Measurements from ENCODE around the gene ASIC4. TPM values are rescaled to one million over a fixed set of nuclear protein-coding genes. Genes with fewer than 3 reads are reported as not detected.

ASIC4 gene
- polyA plus RNA-seq, 1 experiment, result 0.09 TPM

DNA sequence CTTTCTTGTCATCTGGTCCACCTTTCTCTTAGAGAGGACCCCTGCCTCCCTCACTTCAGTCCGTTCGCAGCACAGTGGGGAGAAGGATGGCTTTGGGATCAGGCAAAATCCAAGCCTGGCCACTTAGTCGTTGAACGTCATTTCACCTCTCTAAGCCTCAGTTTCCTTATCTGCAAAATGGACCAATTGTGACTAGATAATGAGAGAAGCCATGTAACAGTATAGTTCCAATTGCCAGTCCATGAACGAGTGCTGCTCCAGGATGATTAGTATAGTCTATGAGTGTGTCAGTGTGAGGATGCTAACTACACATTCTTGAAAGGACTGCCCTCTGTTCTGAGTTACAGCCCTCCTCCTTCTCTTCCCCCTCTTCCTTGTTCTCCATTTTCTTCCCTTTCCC, 58.9 kb downstream of the ASIC4 start:
- peaks cover 9% of the 10 kb centered on the region for H3K27me3 ChIP-seq (ENCODE audit: control insufficient read depth, insufficient read depth, low read length)
- peaks cover 3% of the 10 kb centered on the region for H3K36me3 ChIP-seq (ENCODE audit: control insufficient read depth, insufficient read depth, low read length)
- POLR2A ChIA-PET, result no interaction called here
- H3K4me3 ChIP-seq (ENCODE audit: low read depth, low read length), result no peak overlapping the region
- CTCF ChIA-PET, result interaction anchor here (4.9 kb wide), 1 partner anchor 13 kb away, joined by 24 read pairs; no protein-coding TSS in a partner anchor
- TF ChIP-seq, protein P1, sequence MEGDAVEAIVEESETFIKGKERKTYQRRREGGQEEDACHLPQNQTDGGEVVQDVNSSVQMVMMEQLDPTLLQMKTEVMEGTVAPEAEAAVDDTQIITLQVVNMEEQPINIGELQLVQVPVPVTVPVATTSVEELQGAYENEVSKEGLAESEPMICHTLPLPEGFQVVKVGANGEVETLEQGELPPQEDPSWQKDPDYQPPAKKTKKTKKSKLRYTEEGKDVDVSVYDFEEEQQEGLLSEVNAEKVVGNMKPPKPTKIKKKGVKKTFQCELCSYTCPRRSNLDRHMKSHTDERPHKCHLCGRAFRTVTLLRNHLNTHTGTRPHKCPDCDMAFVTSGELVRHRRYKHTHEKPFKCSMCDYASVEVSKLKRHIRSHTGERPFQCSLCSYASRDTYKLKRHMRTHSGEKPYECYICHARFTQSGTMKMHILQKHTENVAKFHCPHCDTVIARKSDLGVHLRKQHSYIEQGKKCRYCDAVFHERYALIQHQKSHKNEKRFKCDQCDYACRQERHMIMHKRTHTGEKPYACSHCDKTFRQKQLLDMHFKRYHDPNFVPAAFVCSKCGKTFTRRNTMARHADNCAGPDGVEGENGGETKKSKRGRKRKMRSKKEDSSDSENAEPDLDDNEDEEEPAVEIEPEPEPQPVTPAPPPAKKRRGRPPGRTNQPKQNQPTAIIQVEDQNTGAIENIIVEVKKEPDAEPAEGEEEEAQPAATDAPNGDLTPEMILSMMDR (IDR thresholded peaks at IDR 0.05; ENCODE audit: insufficient read depth, low read depth, low read length), result no peak
- DNase-seq (ENCODE audit: low read depth), result no peak

DNA sequence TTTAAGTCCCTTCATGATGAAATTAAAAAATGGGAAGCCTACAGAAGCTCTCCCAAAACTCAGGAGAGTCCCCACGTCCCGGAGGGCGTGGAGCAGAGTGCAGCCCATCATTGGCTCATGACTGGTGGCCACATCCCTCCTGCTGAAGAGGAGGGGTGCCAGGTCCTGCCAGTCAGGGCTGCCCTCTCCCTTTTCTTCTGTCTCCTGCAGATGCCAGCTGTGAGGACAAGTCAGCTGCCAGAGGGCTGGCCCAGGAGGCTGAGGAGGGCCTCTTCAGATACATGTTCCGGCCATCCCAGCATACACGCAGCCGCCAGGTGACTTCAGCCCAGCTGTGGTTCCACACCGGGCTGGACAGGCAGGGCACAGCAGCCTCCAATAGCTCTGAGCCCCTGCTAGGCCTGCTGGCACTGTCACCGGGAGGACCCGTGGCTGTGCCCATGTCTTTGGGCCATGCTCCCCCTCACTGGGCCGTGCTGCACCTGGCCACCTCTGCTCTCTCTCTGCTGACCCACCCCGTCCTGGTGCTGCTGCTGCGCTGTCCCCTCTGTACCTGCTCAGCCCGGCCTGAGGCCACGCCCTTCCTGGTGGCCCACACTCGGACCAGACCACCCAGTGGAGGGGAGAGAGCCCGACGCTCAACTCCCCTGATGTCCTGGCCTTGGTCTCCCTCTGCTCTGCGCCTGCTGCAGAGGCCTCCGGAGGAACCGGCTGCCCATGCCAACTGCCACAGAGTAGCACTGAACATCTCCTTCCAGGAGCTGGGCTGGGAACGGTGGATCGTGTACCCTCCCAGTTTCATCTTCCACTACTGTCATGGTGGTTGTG, 60.4 kb downstream of the ASIC4 start:
- no peak overlapping the region for H3K4me3 ChIP-seq (ENCODE audit: low read depth, low read length)
- DNase-seq (ENCODE audit: low read depth), result no peak
- CTCF ChIA-PET, result interaction anchor here (1.3 to 4.9 kb wide), 2 partner anchors 14 to 23 kb away, joined by 4 to 24 read pairs; partner anchors contain the start of gene STK11IP
- H3K36me3 ChIP-seq (ENCODE audit: control insufficient read depth, insufficient read depth, low read length), result peaks cover 2% of the 10 kb centered on the region
- POLR2A ChIA-PET, result no interaction called here
- peaks cover 10% of the 10 kb centered on the region for H3K27me3 ChIP-seq (ENCODE audit: control insufficient read depth, insufficient read depth, low read length)
- TF ChIP-seq, protein P1 (IDR thresholded peaks at IDR 0.05; ENCODE audit: insufficient read depth, low read depth, low read length), result no peak

DNA sequence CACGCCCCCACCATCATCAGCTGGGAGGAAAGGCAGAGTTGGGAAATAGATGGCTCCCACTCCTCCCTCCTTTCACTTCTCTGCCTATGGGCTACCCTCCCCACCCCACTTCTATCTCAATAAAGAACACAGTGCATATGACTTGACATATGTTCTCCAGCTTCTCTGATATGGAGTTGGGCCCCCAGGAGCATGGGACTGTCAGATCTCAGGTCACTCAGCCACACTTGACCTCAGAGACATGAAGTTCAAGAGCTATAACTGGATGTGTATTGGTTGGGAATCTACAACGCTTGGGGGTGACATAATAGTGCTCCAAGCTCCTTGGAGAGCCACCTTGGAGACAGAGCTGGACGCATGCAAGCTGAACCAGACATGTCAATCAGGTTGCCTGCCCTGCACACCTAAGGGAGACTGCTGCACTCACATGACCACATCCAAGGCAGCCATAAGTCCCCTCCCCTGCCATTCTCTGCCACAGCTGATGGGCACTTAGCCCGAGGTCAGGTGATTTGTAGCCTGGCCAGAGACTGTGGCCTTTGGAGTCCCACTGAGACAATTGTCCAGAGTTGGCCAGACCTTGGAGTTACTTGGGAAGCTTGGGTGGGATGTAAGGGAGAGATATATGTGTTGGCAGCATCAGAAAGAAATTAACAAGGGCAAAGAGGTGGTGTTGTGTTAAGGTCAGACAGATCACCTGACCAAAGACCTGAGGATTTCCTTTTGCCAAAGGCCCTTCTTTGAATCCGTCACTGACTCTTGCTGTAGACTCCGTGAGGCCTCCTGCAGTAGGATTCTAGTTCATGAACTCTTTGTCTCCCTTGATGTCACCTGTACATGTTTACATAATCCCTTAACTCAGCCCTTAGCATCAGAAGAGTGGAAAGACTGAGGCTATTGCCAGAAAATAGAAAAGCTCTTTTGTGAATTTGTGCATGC, 61.6 kb downstream of the ASIC4 start:
- Histone ChIP-seq H3K4me3 (ENCODE audit: low read depth, low read length) (no peak overlapping the region), H3K36me3 (ENCODE audit: control insufficient read depth, insufficient read depth, low read length) (no peaks in the 10 kb centered on the region), H3K27me3 (ENCODE audit: control insufficient read depth, insufficient read depth, low read length) (peaks cover 10% of the 10 kb centered on the region)
- ChIA-PET CTCF (interaction anchor here (1.4 to 4.9 kb wide), 2 partner anchors 10 to 15 kb away, joined by 3 to 24 read pairs; no protein-coding TSS in a partner anchor), POLR2A (no interaction called here)
- DNase-seq (ENCODE audit: low read depth), result no peak
- TF ChIP-seq, protein P1 (IDR thresholded peaks at IDR 0.05; ENCODE audit: insufficient read depth, low read depth, low read length), result no peak

DNA sequence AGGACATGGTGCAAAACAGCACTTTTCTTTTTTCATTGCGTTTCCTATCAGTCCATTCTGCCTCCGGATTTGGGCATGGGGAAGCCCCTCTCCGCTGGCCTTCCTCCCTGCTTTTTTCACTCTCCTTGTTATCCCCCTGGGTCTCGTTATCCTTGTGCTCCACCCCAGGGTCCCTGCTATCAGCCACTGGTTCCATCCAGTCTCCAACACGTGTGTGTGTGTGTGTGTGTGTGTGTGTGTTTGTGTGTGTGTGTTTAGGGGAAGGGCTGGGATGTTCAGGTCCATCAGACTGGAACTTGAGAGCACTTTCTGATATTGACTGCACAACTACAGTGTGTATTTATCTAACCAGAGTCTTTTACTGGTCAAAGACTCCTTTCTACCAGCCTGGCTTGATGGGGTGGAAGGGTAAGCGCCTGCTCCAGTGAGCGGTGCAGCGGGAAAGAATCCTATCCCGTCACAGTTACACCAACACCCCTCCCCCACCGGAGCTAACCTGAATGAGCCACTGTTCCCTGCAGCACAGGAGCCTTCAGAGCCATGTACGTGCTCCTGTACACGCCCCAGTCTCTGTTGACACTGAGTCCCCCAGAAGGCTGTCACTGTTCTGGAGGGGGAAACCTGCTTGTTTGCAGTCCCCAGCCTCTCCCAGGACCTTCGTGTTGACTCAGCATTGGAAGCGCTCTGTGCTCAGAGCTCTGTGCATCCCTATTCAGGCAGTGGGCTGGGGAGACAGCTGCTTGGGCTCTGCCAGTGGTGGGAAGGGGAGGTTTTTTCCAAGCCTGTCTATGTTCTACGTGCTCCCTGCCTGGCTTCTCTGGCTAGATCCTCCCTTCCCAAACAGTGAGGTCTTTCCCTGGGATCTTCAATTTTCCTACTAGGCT, 62.5 kb downstream of the ASIC4 start:
- POLR2A ChIA-PET, result no interaction called here
- CTCF ChIA-PET, result interaction anchor here (0.8 to 4.9 kb wide), 4 partner anchors 9 to 66 kb away, joined by 3 to 24 read pairs (median 4); no protein-coding TSS in a partner anchor
- Histone ChIP-seq H3K4me3 (ENCODE audit: low read depth, low read length) (no peak overlapping the region), H3K27me3 (ENCODE audit: control insufficient read depth, insufficient read depth, low read length) (peaks cover 10% of the 10 kb centered on the region), H3K36me3 (ENCODE audit: control insufficient read depth, insufficient read depth, low read length) (no peaks in the 10 kb centered on the region)
- no peak for DNase-seq (ENCODE audit: low read depth)
- TF ChIP-seq, protein P1 (IDR thresholded peaks at IDR 0.05; ENCODE audit: insufficient read depth, low read depth, low read length), result no peak

Data from BJ (cell line).